Large intestine (tissue), 3 donors: ENCODE results near the gene TMEM245. TPM values are rescaled to one million over a fixed set of nuclear protein-coding genes. Genes with fewer than 3 reads are reported as not detected.

Source experiments
- DNase-seq, 2 donors: peaks; one replicate each; pipeline versions ENCODE4 v3.0.0 to v3.0.0-alpha.2; 2013
- H3K27ac ChIP-seq: one replicate; pipeline ENCODE4 v1.5.1; 2013; ENCODE audit warnings: low read length
- H3K27me3 ChIP-seq: 2 replicates; pipeline ENCODE4 v1.6.1; 2013; ENCODE audit warnings: low read length; ENCODE audit not compliant: control insufficient read depth, insufficient read depth
- H3K36me3 ChIP-seq: 2 replicates; pipeline ENCODE4 v1.6.1; 2013; ENCODE audit warnings: low read length; ENCODE audit not compliant: control insufficient read depth, insufficient read depth
- H3K4me1 ChIP-seq: one replicate; pipeline ENCODE4 v1.6.1; 2013; ENCODE audit warnings: low read length; ENCODE audit not compliant: control insufficient read depth, insufficient read depth
- H3K4me3 ChIP-seq: one replicate; pipeline ENCODE4 v1.5.1; 2013; ENCODE audit warnings: low read length
- H3K9me3 ChIP-seq: one replicate; pipeline ENCODE4 v1.6.1; 2013; ENCODE audit warnings: mild to moderate bottlenecking, low read depth, low read length, moderate library complexity; ENCODE audit not compliant: control insufficient read depth
- WGBS: methylation state at CpG from one replicate; pipeline ENCODE4 v1.1.5; 2013; ENCODE audit warnings: low lambda C conversion rate; ENCODE audit not compliant: insufficient coverage; 5-methylcytosine and 5-hydroxymethylcytosine counted together
- polyA plus RNA-seq: library from polyadenylated mRNA; unstranded; fragments of 120-200 nt; gene quantifications from one replicate; pipeline ENCODE4 v1.2.1, GENCODE V29; 2013

The TMEM245 gene
- polyA plus RNA-seq, 1 donor = 62.0 TPM

GRCh38 chr9:109014608-109015280 lies 105.0 kb downstream of the TMEM245 start:
- no peak for DNase-seq
- no peak overlapping the region for H3K4me3 ChIP-seq
- WGBS = 93% methylated on average over 2 of the region's 7 CpGs
- no peaks in the 10 kb centered on the region for H3K27me3 ChIP-seq
- peaks cover 16% of the 10 kb centered on the region for H3K36me3 ChIP-seq
- peak overlapping the region; percentile 60 for H3K27ac ChIP-seq
- H3K4me1 ChIP-seq = peaks cover 17% of the 10 kb centered on the region
- no peaks in the 10 kb centered on the region for H3K9me3 ChIP-seq

GRCh38 chr9:109013679-109014607 lies 105.8 kb downstream of the TMEM245 start:
- DNase-seq = peak in 1 of 2 donors; percentile 19
- 100% methylated on average over 1 of the region's 19 CpGs for WGBS
- Histone ChIP-seq H3K36me3 (peaks cover 8% of the 10 kb centered on the region), H3K27ac (peak overlapping the region; percentile 60), H3K9me3 (no peaks in the 10 kb centered on the region), H3K27me3 (no peaks in the 10 kb centered on the region), H3K4me1 (peaks cover 17% of the 10 kb centered on the region), H3K4me3 (peak overlapping the region; percentile 40)

- H3K4me1 ChIP-seq = peaks cover 17% of the 10 kb centered on the region
- no CpG with 5 or more reads among the region's 99 CpGs for WGBS
These were observed 106.7 kb downstream of the TMEM245 start, which contains the start of gene CTNNAL1 for GRCh38 chr9:109012876-109013678. Gene CTNNAL1 (minus strand): TSS chr9:109013499. CDS start chr9:109013442, 57 bp downstream.

GRCh38 chr9:109012009-109012875 lies 107.5 kb downstream of the TMEM245 start:
- peaks cover 3% of the 10 kb centered on the region for H3K36me3 ChIP-seq
- H3K4me3 ChIP-seq = peak overlapping the region; percentile 71
- peak in 1 of 2 donors; percentile 71 for DNase-seq
- peak overlapping the region; percentile 55 for H3K27ac ChIP-seq
- H3K27me3 ChIP-seq = no peaks in the 10 kb centered on the region
- no peaks in the 10 kb centered on the region for H3K9me3 ChIP-seq
- 60% methylated on average over 1 of the region's 29 CpGs for whole genome bisulfite sequencing
- peaks cover 17% of the 10 kb centered on the region for H3K4me1 ChIP-seq

More at GRCh38 chr9:109012876-109013678, 106.7 kb downstream of the TMEM245 start, which contains the start of gene CTNNAL1:
- peak within 1 kb of the TSS; percentile 60 for H3K27ac ChIP-seq
- DNase-seq = peak; percentile 77 to 88
- no peaks in the 10 kb centered on the region for H3K9me3 ChIP-seq
- H3K4me3 ChIP-seq = peak within 1 kb of the TSS; percentile 71
- peaks cover 7% of the 10 kb centered on the region for H3K36me3 ChIP-seq
- H3K27me3 ChIP-seq = no peaks in the 10 kb centered on the region

- Histone ChIP-seq H3K36me3 (no peaks in the 10 kb centered on the region), H3K9me3 (no peaks in the 10 kb centered on the region), H3K27ac (no peak overlapping the region), H3K4me1 (peaks cover 17% of the 10 kb centered on the region), H3K27me3 (no peaks in the 10 kb centered on the region), H3K4me3 (no peak overlapping the region)
- no peak for DNase-seq
These were observed 108.5 kb downstream of the TMEM245 start for GRCh38 chr9:109011231-109011671.

- Histone ChIP-seq H3K36me3 (no peaks in the 10 kb centered on the region), H3K27ac (no peak overlapping the region), H3K27me3 (no peaks in the 10 kb centered on the region), H3K4me1 (peaks cover 17% of the 10 kb centered on the region), H3K9me3 (no peaks in the 10 kb centered on the region), H3K4me3 (no peak overlapping the region)
- DNase-seq = peak in 1 of 2 donors; percentile 25
- WGBS = no CpG with 5 or more reads among the region's 1 CpG
These were observed 109.0 kb downstream of the TMEM245 start for GRCh38 chr9:109010746-109011145.

- no peak overlapping the region for H3K4me3 ChIP-seq
These were observed 114.1 kb downstream of the TMEM245 start for GRCh38 chr9:109005678-109006077.

GRCh38 chr9:109003116-109003515 lies 116.6 kb downstream of the TMEM245 start:
- H3K36me3 ChIP-seq = no peaks in the 10 kb centered on the region
- DNase-seq = no peak
- H3K27ac ChIP-seq = no peak overlapping the region
- H3K9me3 ChIP-seq = peaks cover 10% of the 10 kb centered on the region
- no peaks in the 10 kb centered on the region for H3K27me3 ChIP-seq
- no peak overlapping the region for H3K4me3 ChIP-seq
- WGBS = 71% methylated on average over 2 of the region's 2 CpGs
- H3K4me1 ChIP-seq = no peaks in the 10 kb centered on the region

More at GRCh38 chr9:109005678-109006077, 114.1 kb downstream of the TMEM245 start:
- 100% methylated on average over 1 of the region's 3 CpGs for WGBS
- no peaks in the 10 kb centered on the region for H3K36me3 ChIP-seq
- H3K27me3 ChIP-seq = no peaks in the 10 kb centered on the region
- DNase-seq = no peak
- H3K27ac ChIP-seq = no peak overlapping the region
- H3K4me1 ChIP-seq = no peaks in the 10 kb centered on the region
- peaks cover 10% of the 10 kb centered on the region for H3K9me3 ChIP-seq

GRCh38 chr9:109002141-109002540 lies 117.6 kb downstream of the TMEM245 start:
- no peaks in the 10 kb centered on the region for H3K27me3 ChIP-seq
- H3K27ac ChIP-seq = no peak overlapping the region
- DNase-seq = no peak
- H3K36me3 ChIP-seq = no peaks in the 10 kb centered on the region
- H3K9me3 ChIP-seq = peaks cover 10% of the 10 kb centered on the region
- H3K4me1 ChIP-seq = no peaks in the 10 kb centered on the region
- 95% methylated on average over 4 of the region's 4 CpGs for WGBS
- H3K4me3 ChIP-seq = no peak overlapping the region
